Heart right ventricle (tissue), 16 donors: ENCODE data around the gene NCKAP1. TPM values are rescaled to one million over a fixed set of nuclear protein-coding genes. Genes with fewer than 3 reads are reported as not detected.

Experiments used
- ATAC-seq, 8 donors: fragments of 200-7000 bp; cut with Tn5 transposase; one replicate each; pipeline ENCODE4 v1.9.1; 2020; ENCODE audit warnings: mild to moderate bottlenecking in 8 of 8, moderate library complexity in 8 of 8, moderate number of reproducible peaks in 1 of 8
- DNase-seq, 2 donors: peaks; one replicate each; pipeline ENCODE4 v3.0.0-alpha.2; 2020
- H3K27ac ChIP-seq, 10 donors: fragments of 200-600 bp; sonication (generic) in 2 of 10; one replicate each; pipeline versions ENCODE4 v1.5.0 to v1.8.0; 2020 to 2022; ENCODE audit warnings: mild to moderate bottlenecking in 3 of 10
- H3K27me3 ChIP-seq, 7 donors: fragments of 200-600 bp; one replicate each; pipeline ENCODE4 v1.8.0; 2021 to 2022; ENCODE audit warnings: mild to moderate bottlenecking in 2 of 7
- H3K36me3 ChIP-seq, 9 donors: fragments of 200-600 bp; sonication (generic) in 1 of 9; one replicate each; pipeline versions ENCODE4 v1.5.0 to v1.8.0; 2020 to 2022; ENCODE audit warnings: mild to moderate bottlenecking in 2 of 9
- H3K4me1 ChIP-seq, 9 donors: fragments of 200-600 bp; sonication (generic) in 1 of 9; one replicate each; pipeline versions ENCODE4 v1.5.0 to v1.8.0; 2020 to 2022; ENCODE audit warnings: mild to moderate bottlenecking in 4 of 9
- H3K4me3 ChIP-seq, 10 donors: fragments of 200-600 bp; sonication (generic) in 2 of 10; one replicate each; pipeline versions ENCODE4 v1.5.0 to v1.8.0; 2020 to 2022; ENCODE audit warnings: mild to moderate bottlenecking in 7 of 10, moderate library complexity in 2 of 10
- H3K9me3 ChIP-seq, 11 donors: fragments of 200-600 bp in 10 of 11; sonication (generic) in 2 of 11; one replicate each; pipeline versions ENCODE4 v1.5.0 to v1.8.0; 2013 to 2022; ENCODE audit warnings: mild to moderate bottlenecking in 2 of 11, control low read depth in 1 of 11, moderate library complexity in 1 of 11
- WGBS, 2 donors: extraction: QIAGEN DNeasy Blood & Tissue Kit; methylation state at CpG; one replicate each; pipeline ENCODE4 v1.1.7; 2013; ENCODE audit warnings: inconsistent platforms in 1 of 2; 5-methylcytosine and 5-hydroxymethylcytosine counted together
- intact Hi-C, 10 donors: fragments of 100-400 bp; cut with DNase I; formaldehyde crosslinking; loops; one replicate each; pipeline versions ENCODE4 v1.11.1 to v1.14.2; 2022
- polyA plus RNA-seq, 2 donors: library from polyadenylated mRNA; stranded (reverse); fragments of 200-250 nt; gene quantifications; one replicate each; pipeline ENCODE4 v1.2.3, GENCODE V29; 2013
- total RNA-seq, 10 donors: library from RNA; stranded (reverse); fragmentation: NEBNext Ultra II Directional in 3 of 10; extraction: Animal tissue kit (Norgen Biotek cat#: 25700) in 3 of 10; gene quantifications; one replicate each; pipeline versions ENCODE4 v1.2.1 to v1.2.4, GENCODE V29; 2021 to 2023
- TF ChIP-seq, protein P1 (sequence below), 9 donors: fragments of 200-600 bp; sonication (generic) in 2 of 9; IDR thresholded peaks; one replicate each; pipeline versions ENCODE4 v1.5.0 to v1.8.0; 2021 to 2022; ENCODE audit warnings: antibody characterized with exemption in 9 of 9, mild to moderate bottlenecking in 5 of 9, moderate library complexity in 1 of 9
- donor health status: Arrhythmogenic right ventricular cardiomyopathy.
- donor health status: ischemic (EF 13 %, LVEDD 7.1; RV severe dilation, severe dysfunction).
- donor health status: healthy with polysubstance abuse.
- donor health status: DM: no; HTN: yes; CAD: no.
- donor health status: DM: no; HTN: no; CAD: no.
- donor health status: ischemic (EF 25% LVEDD 6.9; RV normal size, moderate dysfunction).
- donor health status: ischemic (EF 25% LVEDD 5.7; RV mildly dilated, moderate dysfunction).
- donor health status: healthy.
- donor health status: DM: yes; HTN: yes; CAD: no.
- donor health status: Ischemic cardiomyopathy.
- donor health status: ischemic (EF 35%, LVEDD 5.7; RV mildly dilated, moderate dysfunction).
- donor health status: nonischemic (EF 11% LVEDD 7.7; RV severe dilation, severe dysfunction).
- donor health status: DM: yes; HTN: yes; CAD: no.
- donor health status: PGD.
- donor health status: ischemic (EF 29% LVEDD 5.4; RV normal size, mild dysfunction).
- donor health status: nonischemic (EF 23%, LVEDD 6.1; RV moderate dilation, normal function).

Gene NCKAP1
- total and polyA plus RNA-seq, 12 donors: 35.3 to 153 (median 124) TPM

- Histone ChIP-seq H3K4me1 (peaks cover 0 to 25% (median 11%) of the 10 kb centered on the region in 9 donors), H3K27me3 (no peaks in the 10 kb centered on the region), H3K9me3 (no peaks in the 10 kb centered on the region), H3K36me3 (peaks cover 0 to 100% (median 9%) of the 10 kb centered on the region in 9 donors), H3K27ac (no peak overlapping the region), H3K4me3 (no peak overlapping the region)
- ATAC-seq: no peak
- 87 to 88% methylated on average over 2 of the region's 2 CpGs for WGBS, 2 donors
- intact Hi-C loops: loop anchor here in 1 of 10 donors (10.0 kb wide), 1 partner anchor 88 kb away; no protein-coding TSS in a partner anchor
- DNase-seq: no peak
- TF ChIP-seq, protein P1, sequence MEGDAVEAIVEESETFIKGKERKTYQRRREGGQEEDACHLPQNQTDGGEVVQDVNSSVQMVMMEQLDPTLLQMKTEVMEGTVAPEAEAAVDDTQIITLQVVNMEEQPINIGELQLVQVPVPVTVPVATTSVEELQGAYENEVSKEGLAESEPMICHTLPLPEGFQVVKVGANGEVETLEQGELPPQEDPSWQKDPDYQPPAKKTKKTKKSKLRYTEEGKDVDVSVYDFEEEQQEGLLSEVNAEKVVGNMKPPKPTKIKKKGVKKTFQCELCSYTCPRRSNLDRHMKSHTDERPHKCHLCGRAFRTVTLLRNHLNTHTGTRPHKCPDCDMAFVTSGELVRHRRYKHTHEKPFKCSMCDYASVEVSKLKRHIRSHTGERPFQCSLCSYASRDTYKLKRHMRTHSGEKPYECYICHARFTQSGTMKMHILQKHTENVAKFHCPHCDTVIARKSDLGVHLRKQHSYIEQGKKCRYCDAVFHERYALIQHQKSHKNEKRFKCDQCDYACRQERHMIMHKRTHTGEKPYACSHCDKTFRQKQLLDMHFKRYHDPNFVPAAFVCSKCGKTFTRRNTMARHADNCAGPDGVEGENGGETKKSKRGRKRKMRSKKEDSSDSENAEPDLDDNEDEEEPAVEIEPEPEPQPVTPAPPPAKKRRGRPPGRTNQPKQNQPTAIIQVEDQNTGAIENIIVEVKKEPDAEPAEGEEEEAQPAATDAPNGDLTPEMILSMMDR (IDR thresholded peaks at IDR 0.05): no peak
Measured at GRCh38 chr2:182942756-182943155, 95.5 kb downstream of the NCKAP1 start.

DNA sequence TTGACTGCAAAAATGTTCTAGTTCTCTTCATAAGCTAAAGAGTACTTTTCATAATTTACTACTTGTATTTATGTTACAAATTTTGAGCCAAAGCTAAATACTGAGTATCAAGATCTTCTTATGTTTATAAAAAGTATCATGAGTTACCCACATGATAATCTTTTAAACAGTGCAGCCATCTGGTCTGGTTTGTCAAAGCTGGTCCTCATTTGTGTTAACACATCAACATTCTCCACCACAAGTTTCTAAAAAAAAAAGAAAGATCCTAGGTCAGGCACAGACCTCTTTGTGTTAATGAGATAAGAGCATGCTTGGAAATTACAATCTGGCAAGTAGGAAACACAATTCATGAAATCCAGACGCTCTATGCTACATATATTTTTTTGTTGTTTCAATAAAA lies 96.3 kb downstream of the NCKAP1 start:
- intact Hi-C loops: loop anchor here in 1 of 10 donors (10.0 kb wide), 1 partner anchor 87 kb away; no protein-coding TSS in a partner anchor
- H3K4me1 ChIP-seq: peaks cover 0 to 21% (median 6%) of the 10 kb centered on the region in 9 donors
- H3K27me3 ChIP-seq: no peaks in the 10 kb centered on the region
- TF ChIP-seq, protein P1 (IDR thresholded peaks at IDR 0.05): no peak
- DNase-seq: no peak
- no peak overlapping the region for H3K27ac ChIP-seq
- ATAC-seq: no peak
- H3K4me3 ChIP-seq: no peak overlapping the region
- H3K9me3 ChIP-seq: no peaks in the 10 kb centered on the region
- 23 to 43% methylated on average over 1 of the region's 1 CpG for WGBS, 2 donors
- H3K36me3 ChIP-seq: peaks cover 0 to 100% (median 9%) of the 10 kb centered on the region in 9 donors

DNA sequence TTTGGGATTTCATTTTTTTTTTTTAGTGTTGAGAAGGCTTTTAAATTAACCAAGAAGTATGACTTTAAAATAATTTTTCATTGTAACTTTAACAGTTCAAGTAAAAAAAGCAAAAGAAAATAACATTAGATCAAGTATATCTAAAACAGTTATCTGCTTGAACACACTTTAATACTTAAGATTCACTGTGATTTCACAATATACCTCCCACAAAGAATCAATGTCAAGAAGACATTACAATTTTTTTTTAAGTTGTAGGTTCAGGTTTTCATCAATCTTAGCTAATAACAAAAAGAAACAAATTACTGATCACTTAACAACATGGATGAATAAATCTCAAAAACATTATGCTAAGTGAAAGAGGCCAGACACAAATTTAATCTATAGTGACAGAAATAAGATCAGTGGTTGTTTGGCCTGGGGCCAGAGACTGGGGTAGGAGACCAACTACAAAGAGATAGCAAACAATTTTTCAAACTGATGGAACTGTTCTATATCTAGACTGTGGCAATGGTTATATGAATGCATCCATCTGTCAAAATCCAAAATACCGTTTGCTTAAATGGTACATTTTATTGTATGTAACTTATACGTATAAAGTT lies 97.0 kb downstream of the NCKAP1 start:
- Histone ChIP-seq H3K27me3 (no peaks in the 10 kb centered on the region), H3K36me3 (peaks cover 0 to 100% (median 9%) of the 10 kb centered on the region in 9 donors), H3K27ac (no peak overlapping the region), H3K4me1 (peaks cover 0 to 17% (median 3%) of the 10 kb centered on the region in 9 donors), H3K9me3 (no peaks in the 10 kb centered on the region), H3K4me3 (no peak overlapping the region)
- 76 to 78% methylated on average over 2 of the region's 2 CpGs for WGBS, 2 donors
- TF ChIP-seq, protein P1 (IDR thresholded peaks at IDR 0.05): no peak
- intact Hi-C loops: loop anchor here in 1 of 10 donors (10.0 kb wide), 1 partner anchor 86 kb away; no protein-coding TSS in a partner anchor
- no peak for DNase-seq
- no peak for ATAC-seq

GRCh38 chr2:182937870-182938269 lies 100.4 kb downstream of the NCKAP1 start:
- no peaks in the 10 kb centered on the region for H3K9me3 ChIP-seq
- DNase-seq: no peak
- TF ChIP-seq, protein P1 (IDR thresholded peaks at IDR 0.05): no peak
- intact Hi-C loops: loop anchor here in 1 of 10 donors (5.0 kb wide), 1 partner anchor 34 kb away; no protein-coding TSS in a partner anchor
- WGBS, 2 donors: 92 to 94% methylated on average over 3 of the region's 3 CpGs
- no peaks in the 10 kb centered on the region for H3K27me3 ChIP-seq
- H3K27ac ChIP-seq: no peak overlapping the region
- H3K36me3 ChIP-seq: peaks cover 0 to 100% (median 26%) of the 10 kb centered on the region in 9 donors
- H3K4me1 ChIP-seq: peaks cover 0 to 13% (median 3%) of the 10 kb centered on the region in 9 donors
- ATAC-seq: no peak
- no peak overlapping the region for H3K4me3 ChIP-seq
